ENCODE data around the gene CATSPER4. TPM values are rescaled to one million over a fixed set of nuclear protein-coding genes. Genes with fewer than 3 reads are reported as not detected.

The CATSPER4 gene
- total and polyA plus RNA-seq, 2 donors (not counting 1 experiment from before 2014, with no cell fraction given) = not detected

DNA sequence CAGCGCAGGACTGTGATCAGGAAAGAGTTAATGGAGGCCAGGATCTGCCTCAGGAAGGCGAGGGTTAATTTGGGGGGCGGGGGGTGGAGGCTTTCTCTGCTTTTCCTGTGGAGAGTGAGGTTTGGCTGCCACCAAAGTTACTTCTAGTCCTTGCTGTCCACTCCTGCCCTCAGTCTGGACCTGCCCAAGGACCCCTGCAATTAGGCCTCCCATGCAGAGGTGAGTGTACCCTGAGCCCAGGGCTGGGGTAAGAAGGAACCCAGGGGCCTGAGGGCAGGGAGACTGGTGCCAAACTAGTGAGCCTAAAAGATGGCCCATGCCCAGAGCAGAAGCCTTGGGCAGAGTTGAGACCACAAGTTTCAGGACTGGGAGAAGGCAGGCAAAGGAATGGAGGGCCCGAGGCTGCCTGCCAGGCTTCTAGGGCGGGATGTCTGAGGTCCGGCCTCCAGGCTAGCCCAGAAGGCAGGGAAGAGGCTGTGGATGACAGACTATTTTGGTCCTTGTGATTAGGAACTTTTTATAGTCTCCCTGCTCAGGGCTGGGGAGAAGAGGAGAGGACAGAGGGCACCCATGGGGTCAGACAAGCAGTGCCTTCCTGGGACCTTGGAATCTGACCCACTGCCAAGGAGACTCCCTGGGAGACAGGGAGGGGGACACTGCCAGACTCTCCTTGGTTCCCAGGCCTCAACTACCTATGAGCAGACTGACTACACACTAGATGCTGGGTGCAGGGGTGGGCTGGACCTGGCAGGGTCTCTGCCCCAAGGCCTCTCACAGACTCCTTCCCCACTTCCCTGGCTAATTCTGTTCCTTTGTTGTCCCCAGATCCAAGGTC, 31.3 kb upstream of the CATSPER4 start, which contains the start of gene FAM110D:
Gene FAM110D (plus strand): TSS at position 172 of the 835 bp plus-strand sequence. CDS start 2,213 bp downstream, outside the sequence.
- TF ChIP-seq, protein P1, sequence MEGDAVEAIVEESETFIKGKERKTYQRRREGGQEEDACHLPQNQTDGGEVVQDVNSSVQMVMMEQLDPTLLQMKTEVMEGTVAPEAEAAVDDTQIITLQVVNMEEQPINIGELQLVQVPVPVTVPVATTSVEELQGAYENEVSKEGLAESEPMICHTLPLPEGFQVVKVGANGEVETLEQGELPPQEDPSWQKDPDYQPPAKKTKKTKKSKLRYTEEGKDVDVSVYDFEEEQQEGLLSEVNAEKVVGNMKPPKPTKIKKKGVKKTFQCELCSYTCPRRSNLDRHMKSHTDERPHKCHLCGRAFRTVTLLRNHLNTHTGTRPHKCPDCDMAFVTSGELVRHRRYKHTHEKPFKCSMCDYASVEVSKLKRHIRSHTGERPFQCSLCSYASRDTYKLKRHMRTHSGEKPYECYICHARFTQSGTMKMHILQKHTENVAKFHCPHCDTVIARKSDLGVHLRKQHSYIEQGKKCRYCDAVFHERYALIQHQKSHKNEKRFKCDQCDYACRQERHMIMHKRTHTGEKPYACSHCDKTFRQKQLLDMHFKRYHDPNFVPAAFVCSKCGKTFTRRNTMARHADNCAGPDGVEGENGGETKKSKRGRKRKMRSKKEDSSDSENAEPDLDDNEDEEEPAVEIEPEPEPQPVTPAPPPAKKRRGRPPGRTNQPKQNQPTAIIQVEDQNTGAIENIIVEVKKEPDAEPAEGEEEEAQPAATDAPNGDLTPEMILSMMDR (IDR thresholded peaks at IDR 0.05) = no peak
- no peak for TF ChIP-seq EZH2 (IDR thresholded peaks at IDR 0.05; ENCODE audit: borderline replicate concordance, insufficient read depth, low read depth, low read length, poor library complexity, severe bottlenecking)
- H3K27me3 ChIP-seq (replicated peaks in 1 of 4; ENCODE audit: control extremely low read depth in 1 of 4, control insufficient read depth in 3 of 4, insufficient read depth in 4 of 4, low read length in 3 of 4) = peaks cover 0 to 74% (median 26%) of the 10 kb centered on the region in 4 experiments
- H3K4me1 ChIP-seq (ENCODE audit: control insufficient read depth in 2 of 2, insufficient read depth in 2 of 2, low read length in 2 of 2) = peaks cover 25 to 27% of the 10 kb centered on the region in 2 donors
- POLR2A ChIA-PET = no interaction called here
- CTCF ChIA-PET = interaction anchor here (0.6 kb wide), 1 partner anchor 14 kb away, joined by 3 read pairs; no protein-coding TSS in a partner anchor
- Mint-ChIP-seq H3K27me3 (peaks cover 48% of the 10 kb centered on the region), H3K27ac (no peak within 1 kb of the TSS), H3K4me3 (peak within 1 kb of the TSS; percentile 45), H3K9me3 (ENCODE audit: insufficient read depth) (no peaks in the 10 kb centered on the region), H3K4me1 (peaks cover 11% of the 10 kb centered on the region)
- no peak within 1 kb of the TSS for H3K4me2 ChIP-seq (replicated peaks; ENCODE audit: low read depth, low read length, poor library complexity, severe bottlenecking)
- ATAC-seq (ENCODE audit: low read depth) (no peak), DNase-seq (no peak)
- H4K20me1 ChIP-seq (ENCODE audit: control insufficient read depth, insufficient read depth, low read length, poor library complexity, severe bottlenecking) = no peaks in the 10 kb centered on the region
- H3K9ac ChIP-seq (ENCODE audit: low read length) = no peak within 1 kb of the TSS
- H2AFZ ChIP-seq (ENCODE audit: insufficient read depth, low read depth, low read length, poor library complexity, severe bottlenecking) = no peak within 1 kb of the TSS
- no peaks in the 10 kb centered on the region for H3K79me2 ChIP-seq (ENCODE audit: control insufficient read depth, insufficient read depth, low read length)
- H3K36me3 ChIP-seq (replicated peaks in 1 of 2; ENCODE audit: control extremely low read depth in 1 of 2, control insufficient read depth in 1 of 2, extremely low read depth in 1 of 2, insufficient read depth in 2 of 2, low read length in 1 of 2) = no peaks in the 10 kb centered on the region
- H3K9me3 ChIP-seq (ENCODE audit: control extremely low read depth in 1 of 3, control insufficient read depth in 2 of 3, insufficient read depth in 1 of 3, low read length in 2 of 3) = peaks cover 0 to 3% (median 0%) of the 10 kb centered on the region in 3 donors
- 60% methylated on average over 6 of the region's 6 CpGs for WGBS (ENCODE audit: insufficient coverage)
- no peak within 1 kb of the TSS for H3K4me3 ChIP-seq (ENCODE audit: control extremely low read depth in 1 of 5, extremely low read depth in 1 of 5, insufficient read depth in 1 of 5, low read depth in 2 of 5, low read length in 4 of 5)
- no peak within 1 kb of the TSS for H3K27ac ChIP-seq (ENCODE audit: low read length in 2 of 2)
- intact Hi-C loops (cut with micrococcal nuclease) = no loop called here

DNA sequence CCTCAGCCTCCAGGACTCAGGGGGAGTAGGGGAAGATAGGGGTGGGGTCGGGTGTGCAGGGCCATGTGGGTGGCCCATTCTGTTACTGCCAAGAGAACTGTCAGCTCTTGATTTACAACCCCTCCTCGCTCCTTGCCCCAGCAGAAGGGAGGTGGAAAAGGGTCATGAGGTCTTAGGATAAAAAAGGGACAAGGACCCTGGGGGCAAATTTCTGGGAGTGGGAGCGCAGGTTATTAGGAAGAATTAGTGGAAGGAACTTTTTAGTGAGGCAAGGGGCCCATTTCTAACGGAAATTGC, 30.7 kb upstream of the CATSPER4 start:
- H3K79me2 ChIP-seq (ENCODE audit: control insufficient read depth, insufficient read depth, low read length) = no peaks in the 10 kb centered on the region
- CTCF ChIA-PET = no interaction called here
- TF ChIP-seq, protein P1 (IDR thresholded peaks at IDR 0.05) = no peak
- TF ChIP-seq EZH2 (IDR thresholded peaks at IDR 0.05; ENCODE audit: borderline replicate concordance, insufficient read depth, low read depth, low read length, poor library complexity, severe bottlenecking) = no peak
- POLR2A ChIA-PET = no interaction called here
- H3K9me3 ChIP-seq (ENCODE audit: control extremely low read depth in 1 of 3, control insufficient read depth in 2 of 3, insufficient read depth in 1 of 3, low read length in 2 of 3) = peaks cover 0 to 3% (median 0%) of the 10 kb centered on the region in 3 donors
- H3K9me3 Mint-ChIP-seq (ENCODE audit: insufficient read depth) = no peaks in the 10 kb centered on the region
- H3K4me1 Mint-ChIP-seq = peaks cover 14% of the 10 kb centered on the region
- ATAC-seq (ENCODE audit: low read depth) (no peak), DNase-seq (no peak)
- peak overlapping the region; percentile 45 for H3K4me3 Mint-ChIP-seq
- H4K20me1 ChIP-seq (ENCODE audit: control insufficient read depth, insufficient read depth, low read length, poor library complexity, severe bottlenecking) = no peaks in the 10 kb centered on the region
- no peak overlapping the region for H3K4me2 ChIP-seq (replicated peaks; ENCODE audit: low read depth, low read length, poor library complexity, severe bottlenecking)
- WGBS (ENCODE audit: insufficient coverage) = 83% methylated on average over 3 of the region's 4 CpGs
- H3K4me1 ChIP-seq (ENCODE audit: control insufficient read depth in 2 of 2, insufficient read depth in 2 of 2, low read length in 2 of 2) = peaks cover 30 to 31% of the 10 kb centered on the region in 2 donors
- H3K27me3 ChIP-seq (replicated peaks in 1 of 4; ENCODE audit: control extremely low read depth in 1 of 4, control insufficient read depth in 3 of 4, insufficient read depth in 4 of 4, low read length in 3 of 4) = peaks cover 0 to 78% (median 28%) of the 10 kb centered on the region in 4 experiments
- H3K27ac ChIP-seq (ENCODE audit: low read length in 2 of 2) = no peak overlapping the region
- intact Hi-C loops (cut with micrococcal nuclease) = loop anchor here (5.0 kb wide), 1 partner anchor 122 kb away; no protein-coding TSS in a partner anchor
- no peak overlapping the region for H3K9ac ChIP-seq (ENCODE audit: low read length)
- H3K27me3 Mint-ChIP-seq = peaks cover 44% of the 10 kb centered on the region
- no peak overlapping the region for H3K4me3 ChIP-seq (ENCODE audit: control extremely low read depth in 1 of 5, extremely low read depth in 1 of 5, insufficient read depth in 1 of 5, low read depth in 2 of 5, low read length in 4 of 5)
- no peak overlapping the region for H2AFZ ChIP-seq (ENCODE audit: insufficient read depth, low read depth, low read length, poor library complexity, severe bottlenecking)
- H3K36me3 ChIP-seq (replicated peaks in 1 of 2; ENCODE audit: control extremely low read depth in 1 of 2, control insufficient read depth in 1 of 2, extremely low read depth in 1 of 2, insufficient read depth in 2 of 2, low read length in 1 of 2) = no peaks in the 10 kb centered on the region
- H3K27ac Mint-ChIP-seq = no peak overlapping the region

All from B cell (primary cell).